Ureter (tissue), 1 donor: ENCODE results near the gene NFS1. TPM values are rescaled to one million over a fixed set of nuclear protein-coding genes. Genes with fewer than 3 reads are reported as not detected.

Source experiments
- total RNA-seq: library from RNA; stranded (reverse); gene quantifications from one replicate; pipeline ENCODE4 v1.2.4, GENCODE V29; 2023
- donor health status: DM: yes; HTN: yes; CAD: no.

Gene NFS1
- total RNA-seq, 1 donor from 2014 or later = 40.0 TPM

Other genes with a start within 250 kb of the NFS1 start
- 30.9 TPM for gene CEP250, start 243.8 kb downstream of the NFS1 start, total RNA-seq
- not detected for gene C20orf173, start 169.7 kb downstream of the NFS1 start, total RNA-seq
- 265 TPM for gene ERGIC3, start 157.3 kb downstream of the NFS1 start, total RNA-seq
- gene SPAG4, start 83.5 kb downstream of the NFS1 start, total RNA-seq = 18.4 TPM
- gene CPNE1, start 34.5 kb downstream of the NFS1 start, total RNA-seq = 200 TPM
- gene RBM12, start 34.5 kb downstream of the NFS1 start, total RNA-seq = 133 TPM
- 97.1 TPM for gene ROMO1, start 53 bp upstream of the NFS1 start, total RNA-seq
- gene RBM39, start 42.9 kb upstream of the NFS1 start, total RNA-seq = 405 TPM
- 61.6 TPM for gene PHF20, start 72.7 kb upstream of the NFS1 start, total RNA-seq